ENCODE results near the gene WT1. TPM values are rescaled to one million over a fixed set of nuclear protein-coding genes. Genes with fewer than 3 reads are reported as not detected.
"Not testable (repeated sequence)": the region's sequence is repeated elsewhere in the genome, so short reads cannot be mapped to it uniquely, and the experiment has no call there.

Gene WT1
- total RNA-seq, 2 donors from 2014 or later: not detected

GRCh38 chr11:32385998-32386397 is 49.3 kb downstream of the WT1 start:
- no peaks in the 10 kb centered on the region for H3K9me3 Mint-ChIP-seq
- DNase-seq (ENCODE audit: low spot score in 2 of 2) (no peak), ATAC-seq (peak in 1 of 2 donors; percentile 29)
- H3K27ac Mint-ChIP-seq: no peak overlapping the region
- no peaks in the 10 kb centered on the region for H3K36me3 Mint-ChIP-seq

GRCh38 chr11:32382339-32383049 is 52.8 kb downstream of the WT1 start:
- Mint-ChIP-seq H3K36me3 (no peaks in the 10 kb centered on the region), H3K27ac (no peak overlapping the region), H3K9me3 (no peaks in the 10 kb centered on the region)
- DNase-seq (ENCODE audit: low spot score in 2 of 2) (no peak), ATAC-seq (no peak)

GRCh38 chr11:32381179-32381578 is 54.2 kb downstream of the WT1 start:
- Mint-ChIP-seq H3K27ac (no peak overlapping the region), H3K9me3 (no peaks in the 10 kb centered on the region), H3K36me3 (no peaks in the 10 kb centered on the region)
- ATAC-seq (no peak), DNase-seq (ENCODE audit: low spot score in 2 of 2) (no peak)

GRCh38 chr11:32379719-32380118 is 55.6 kb downstream of the WT1 start:
- DNase-seq (ENCODE audit: low spot score in 2 of 2) (no peak), ATAC-seq (no peak)
- peaks cover 3% of the 10 kb centered on the region in 2 donors for H3K9me3 Mint-ChIP-seq
- H3K36me3 Mint-ChIP-seq: peaks cover 0 to 4% of the 10 kb centered on the region in 2 donors
- no peak overlapping the region for H3K27ac Mint-ChIP-seq

GRCh38 chr11:32375826-32376225 is 59.5 kb downstream of the WT1 start:
- peaks cover 4 to 7% of the 10 kb centered on the region in 2 donors for H3K9me3 Mint-ChIP-seq
- no peak for ATAC-seq

GRCh38 chr11:32374261-32374711 is 61.1 kb downstream of the WT1 start:
- ATAC-seq: peak; percentile 36 to 53
- peak in 1 of 2 donors; percentile 66 for DNase-seq (ENCODE audit: low spot score in 2 of 2)
- peaks cover 0 to 8% of the 10 kb centered on the region in 2 donors for H3K36me3 Mint-ChIP-seq
- H3K9me3 Mint-ChIP-seq: peaks cover 12% of the 10 kb centered on the region in 2 donors
- H3K27ac Mint-ChIP-seq: no peak overlapping the region

More at GRCh38 chr11:32375826-32376225, 59.5 kb downstream of the WT1 start:
- DNase-seq (ENCODE audit: low spot score in 2 of 2): no peak
- H3K27ac Mint-ChIP-seq: no peak overlapping the region
- H3K36me3 Mint-ChIP-seq: peaks cover 0 to 8% of the 10 kb centered on the region in 2 donors

GRCh38 chr11:32369987-32370386 is 65.4 kb downstream of the WT1 start:
- not testable (repeated sequence) for H3K27ac Mint-ChIP-seq, ATAC-seq
- H3K9me3 Mint-ChIP-seq: peaks cover 12% of the 10 kb centered on the region in 2 donors

GRCh38 chr11:32366666-32367065 is 68.7 kb downstream of the WT1 start:
- peaks cover 5 to 8% of the 10 kb centered on the region in 2 donors for H3K9me3 Mint-ChIP-seq
- no peaks in the 10 kb centered on the region for H3K36me3 Mint-ChIP-seq
- no peak overlapping the region for H3K27ac Mint-ChIP-seq
- DNase-seq (ENCODE audit: low spot score in 2 of 2) (no peak), ATAC-seq (no peak)

More at GRCh38 chr11:32369987-32370386, 65.4 kb downstream of the WT1 start:
- H3K36me3 Mint-ChIP-seq; DNase-seq (ENCODE audit: low spot score in 2 of 2): not testable (repeated sequence)

GRCh38 chr11:32365192-32365591 is 70.1 kb downstream of the WT1 start:
- Mint-ChIP-seq H3K27ac (no peak overlapping the region), H3K9me3 (peaks cover 5 to 7% of the 10 kb centered on the region in 2 donors), H3K36me3 (no peaks in the 10 kb centered on the region)
- no peak for ATAC-seq
- no peak for DNase-seq (ENCODE audit: low spot score in 2 of 2)

- no peak for ATAC-seq
- Mint-ChIP-seq H3K36me3 (no peaks in the 10 kb centered on the region), H3K9me3 (no peaks in the 10 kb centered on the region), H3K27ac (no peak overlapping the region)
- DNase-seq (ENCODE audit: low spot score in 2 of 2): no peak
Measured at GRCh38 chr11:32358729-32359128, 76.6 kb downstream of the WT1 start.

GRCh38 chr11:32353884-32354283 is 81.5 kb downstream of the WT1 start:
- Mint-ChIP-seq H3K27ac (no peak overlapping the region), H3K36me3 (no peaks in the 10 kb centered on the region), H3K9me3 (no peaks in the 10 kb centered on the region)
- ATAC-seq (no peak), DNase-seq (ENCODE audit: low spot score in 2 of 2) (no peak)

GRCh38 chr11:32348502-32348901 is 86.8 kb downstream of the WT1 start:
- Mint-ChIP-seq H3K27ac (no peak overlapping the region), H3K36me3 (no peaks in the 10 kb centered on the region), H3K9me3 (no peaks in the 10 kb centered on the region)
- ATAC-seq (no peak), DNase-seq (ENCODE audit: low spot score in 2 of 2) (no peak)

- no peak overlapping the region for H3K27ac Mint-ChIP-seq
- no peaks in the 10 kb centered on the region for H3K36me3 Mint-ChIP-seq
- no peak for DNase-seq (ENCODE audit: low spot score in 2 of 2)
- H3K9me3 Mint-ChIP-seq: no peaks in the 10 kb centered on the region
- no peak for ATAC-seq
Measured at GRCh38 chr11:32344946-32345345, 90.4 kb downstream of the WT1 start.

- Mint-ChIP-seq H3K9me3 (no peaks in the 10 kb centered on the region), H3K36me3 (no peaks in the 10 kb centered on the region), H3K27ac (no peak overlapping the region)
- ATAC-seq: peak; percentile 53 to 86
- no peak for DNase-seq (ENCODE audit: low spot score in 2 of 2)
Measured at GRCh38 chr11:32343325-32344008, 91.9 kb downstream of the WT1 start.

GRCh38 chr11:32341620-32342613 is 93.4 kb downstream of the WT1 start:
- Mint-ChIP-seq H3K27ac (no peak overlapping the region), H3K9me3 (no peaks in the 10 kb centered on the region), H3K36me3 (no peaks in the 10 kb centered on the region)
- no peak for ATAC-seq
- DNase-seq (ENCODE audit: low spot score in 2 of 2): no peak

- no peaks in the 10 kb centered on the region for H3K9me3 Mint-ChIP-seq
- DNase-seq (ENCODE audit: low spot score in 2 of 2) (no peak), ATAC-seq (no peak)
- no peak overlapping the region for H3K27ac Mint-ChIP-seq
- H3K36me3 Mint-ChIP-seq: no peaks in the 10 kb centered on the region
Measured at GRCh38 chr11:32340181-32340580, 95.2 kb downstream of the WT1 start.
